Heart left ventricle (tissue), 16 donors: ENCODE measurements around the gene SHROOM3. TPM values are rescaled to one million over a fixed set of nuclear protein-coding genes. Genes with fewer than 3 reads are reported as not detected.

Experiments used
- ATAC-seq, 4 donors: fragments of 200-7000 bp; cut with Tn5 transposase; one replicate each; pipeline ENCODE4 v1.9.1; 2020 to 2022; ENCODE audit warnings: moderate library complexity in 4 of 4, mild to moderate bottlenecking in 3 of 4, moderate number of reproducible peaks in 1 of 4
- DNase-seq, 5 donors: peaks; one replicate each; pipeline ENCODE4 v3.0.0-alpha.2; 2020
- H3K27ac ChIP-seq, 12 donors: fragments of 200-600 bp; sonication (generic) in 4 of 12; one replicate each; pipeline versions ENCODE4 v1.5.0 to v1.8.0; 2016 to 2022; ENCODE audit warnings: mild to moderate bottlenecking in 2 of 12
- H3K27me3 ChIP-seq, 9 donors: fragments of 200-600 bp; sonication (generic) in 2 of 9; one replicate each; pipeline versions ENCODE4 v1.5.1 to v1.8.0; 2016 to 2022; ENCODE audit warnings: mild to moderate bottlenecking in 3 of 9
- H3K36me3 ChIP-seq, 9 donors: fragments of 200-600 bp; sonication (generic) in 2 of 9; one replicate each; pipeline versions ENCODE4 v1.5.0 to v1.8.0; 2018 to 2022; ENCODE audit warnings: mild to moderate bottlenecking in 2 of 9
- H3K4me1 ChIP-seq, 12 donors: fragments of 200-600 bp; sonication (generic) in 4 of 12; one replicate each; pipeline versions ENCODE4 v1.5.0 to v1.8.0; 2016 to 2022; ENCODE audit warnings: mild to moderate bottlenecking in 3 of 12
- H3K4me3 ChIP-seq, 12 donors: fragments of 200-600 bp; sonication (generic) in 4 of 12; one replicate each; pipeline versions ENCODE4 v1.5.0 to v1.8.0; 2017 to 2022; ENCODE audit warnings: mild to moderate bottlenecking in 9 of 12, moderate library complexity in 4 of 12
- H3K9me3 ChIP-seq, 12 donors: fragments of 200-600 bp; sonication (generic) in 4 of 12; one replicate each; pipeline versions ENCODE4 v1.5.0 to v1.8.0; 2016 to 2022; ENCODE audit warnings: mild to moderate bottlenecking in 1 of 12
- POLR2A ChIP-seq, 2 donors: fragments of 450-650 bp; IDR thresholded peaks; one replicate each; pipeline ENCODE4 v1.6.1; 2017; ENCODE audit warnings: antibody characterized with exemption in 2 of 2, mild to moderate bottlenecking in 2 of 2, moderate library complexity in 2 of 2
- WGBS, 4 donors: extraction: QIAGEN DNeasy Blood & Tissue Kit in 2 of 4; methylation state at CpG; one replicate each; pipeline versions ENCODE4 v1.1.5 to v1.1.7; 2013 to 2018; 5-methylcytosine and 5-hydroxymethylcytosine counted together
- intact Hi-C, 10 donors: fragments of 100-400 bp; cut with DNase I; formaldehyde crosslinking; loops; one replicate each; pipeline versions ENCODE4 v1.11.1 to v1.14.2; 2022
- polyA plus RNA-seq, 2 donors: library from polyadenylated mRNA; stranded (reverse); fragments of 200-250 nt; gene quantifications; one replicate each; pipeline ENCODE4 v1.2.3, GENCODE V29; 2013
- total RNA-seq, 9 donors: library from RNA; depleted of rRNA in 2 of 9; stranded (reverse); fragments of >200 nt in 2 of 9; fragmentation: NEBNext Ultra II Directional in 3 of 9; extraction: Animal tissue kit (Norgen Biotek cat#: 25700) in 3 of 9; gene quantifications; one replicate each; pipeline versions ENCODE4 v1.1.0 to v1.2.4, GENCODE V29; 2016 to 2023
- TF ChIP-seq, protein P1 (sequence below), 12 donors: fragments of 200-600 bp; sonication (generic) in 4 of 12; IDR thresholded peaks; one replicate each; pipeline versions ENCODE4 v1.5.0 to v1.8.0; 2018 to 2022; ENCODE audit warnings: antibody characterized with exemption in 12 of 12, mild to moderate bottlenecking in 5 of 12
- donor health status: ischemic (EF 13 %, LVEDD 7.1; RV severe dilation, severe dysfunction).
- donor health status: healthy with polysubstance abuse.
- donor health status: DM: no; HTN: yes; CAD: no.
- donor health status: DM: no; HTN: no; CAD: no.
- donor health status: ischemic (EF 25% LVEDD 6.9; RV normal size, moderate dysfunction).
- donor health status: ischemic (EF 25% LVEDD 5.7; RV mildly dilated, moderate dysfunction).
- donor health status: healthy.
- donor health status: DM: yes; HTN: yes; CAD: no.
- donor health status: ischemic (EF 35%, LVEDD 5.7; RV mildly dilated, moderate dysfunction).
- donor health status: nonischemic (EF 11% LVEDD 7.7; RV severe dilation, severe dysfunction).
- donor health status: DM: yes; HTN: yes; CAD: no.
- donor health status: PGD.
- donor health status: ischemic (EF 29% LVEDD 5.4; RV normal size, mild dysfunction).
- donor health status: nonischemic (EF 23%, LVEDD 6.1; RV moderate dilation, normal function).

The SHROOM3 gene
- total and polyA plus RNA-seq, 11 donors = 4.6 to 38.5 (median 20.3) TPM

DNA sequence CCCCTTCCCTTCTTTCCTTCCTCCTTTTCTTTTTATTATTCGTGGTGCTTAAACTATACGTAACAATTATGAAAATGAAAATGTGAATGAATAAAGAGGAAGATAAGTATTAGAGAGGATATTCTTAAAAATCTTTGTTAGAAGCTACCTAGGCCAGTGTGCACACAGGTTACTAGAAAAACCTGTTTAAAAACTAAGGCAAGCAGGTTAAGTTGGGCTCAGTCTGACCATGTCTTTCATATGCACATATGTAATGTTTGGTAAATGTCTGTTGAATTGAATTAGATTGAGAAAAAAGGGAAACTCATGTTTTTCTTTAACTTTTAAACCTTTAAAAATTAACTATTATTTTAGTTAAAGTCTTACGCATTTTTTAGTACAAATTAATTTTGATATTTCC is 7.8 kb downstream of the SHROOM3 start:
- ATAC-seq (no peak), DNase-seq (no peak)
- Histone ChIP-seq H3K4me3 (no peak overlapping the region), H3K27ac (no peak overlapping the region), H3K9me3 (peaks cover 0 to 3% (median 0%) of the 10 kb centered on the region in 12 donors), H3K4me1 (peaks cover 0 to 11% (median 0%) of the 10 kb centered on the region in 12 donors), H3K27me3 (no peaks in the 10 kb centered on the region), H3K36me3 (no peaks in the 10 kb centered on the region)
- intact Hi-C loops = no loop called here
- 87 to 93% (median 90%) methylated on average over 3 of the region's 3 CpGs for WGBS, 4 donors
- TF ChIP-seq, protein P1, sequence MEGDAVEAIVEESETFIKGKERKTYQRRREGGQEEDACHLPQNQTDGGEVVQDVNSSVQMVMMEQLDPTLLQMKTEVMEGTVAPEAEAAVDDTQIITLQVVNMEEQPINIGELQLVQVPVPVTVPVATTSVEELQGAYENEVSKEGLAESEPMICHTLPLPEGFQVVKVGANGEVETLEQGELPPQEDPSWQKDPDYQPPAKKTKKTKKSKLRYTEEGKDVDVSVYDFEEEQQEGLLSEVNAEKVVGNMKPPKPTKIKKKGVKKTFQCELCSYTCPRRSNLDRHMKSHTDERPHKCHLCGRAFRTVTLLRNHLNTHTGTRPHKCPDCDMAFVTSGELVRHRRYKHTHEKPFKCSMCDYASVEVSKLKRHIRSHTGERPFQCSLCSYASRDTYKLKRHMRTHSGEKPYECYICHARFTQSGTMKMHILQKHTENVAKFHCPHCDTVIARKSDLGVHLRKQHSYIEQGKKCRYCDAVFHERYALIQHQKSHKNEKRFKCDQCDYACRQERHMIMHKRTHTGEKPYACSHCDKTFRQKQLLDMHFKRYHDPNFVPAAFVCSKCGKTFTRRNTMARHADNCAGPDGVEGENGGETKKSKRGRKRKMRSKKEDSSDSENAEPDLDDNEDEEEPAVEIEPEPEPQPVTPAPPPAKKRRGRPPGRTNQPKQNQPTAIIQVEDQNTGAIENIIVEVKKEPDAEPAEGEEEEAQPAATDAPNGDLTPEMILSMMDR (IDR thresholded peaks at IDR 0.05) = no peak
- no peak for TF ChIP-seq POLR2A (IDR thresholded peaks at IDR 0.05)

DNA sequence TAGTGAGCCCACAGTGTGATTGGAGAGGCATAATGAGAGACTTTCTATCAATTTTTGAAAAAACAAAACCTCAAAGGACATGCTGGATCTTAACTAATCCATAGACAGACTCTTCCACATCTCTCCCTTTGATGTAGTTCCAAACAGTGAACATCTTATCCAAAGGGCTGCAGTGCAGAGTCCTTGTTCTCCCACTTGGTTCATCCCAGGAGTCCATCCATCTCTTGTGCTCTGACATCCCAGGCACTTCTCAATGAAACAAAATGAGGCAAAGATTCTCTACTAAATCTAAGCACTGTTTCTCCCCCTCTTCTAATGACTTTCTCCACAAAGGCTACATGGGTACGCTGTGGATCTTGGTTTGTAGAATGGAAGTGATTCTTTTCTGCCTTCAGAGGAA is 8.3 kb downstream of the SHROOM3 start:
- no peak for ATAC-seq
- Histone ChIP-seq H3K4me3 (no peak overlapping the region), H3K9me3 (peaks cover 0 to 3% (median 0%) of the 10 kb centered on the region in 12 donors), H3K27ac (no peak overlapping the region), H3K36me3 (no peaks in the 10 kb centered on the region), H3K4me1 (peaks cover 0 to 12% (median 0%) of the 10 kb centered on the region in 12 donors), H3K27me3 (no peaks in the 10 kb centered on the region)
- no peak for TF ChIP-seq POLR2A (IDR thresholded peaks at IDR 0.05)
- TF ChIP-seq, protein P1 (IDR thresholded peaks at IDR 0.05) = no peak
- intact Hi-C loops = no loop called here
- no peak for DNase-seq
- WGBS, 4 donors = 85 to 94% (median 89%) methylated on average over 1 of the region's 1 CpG

DNA sequence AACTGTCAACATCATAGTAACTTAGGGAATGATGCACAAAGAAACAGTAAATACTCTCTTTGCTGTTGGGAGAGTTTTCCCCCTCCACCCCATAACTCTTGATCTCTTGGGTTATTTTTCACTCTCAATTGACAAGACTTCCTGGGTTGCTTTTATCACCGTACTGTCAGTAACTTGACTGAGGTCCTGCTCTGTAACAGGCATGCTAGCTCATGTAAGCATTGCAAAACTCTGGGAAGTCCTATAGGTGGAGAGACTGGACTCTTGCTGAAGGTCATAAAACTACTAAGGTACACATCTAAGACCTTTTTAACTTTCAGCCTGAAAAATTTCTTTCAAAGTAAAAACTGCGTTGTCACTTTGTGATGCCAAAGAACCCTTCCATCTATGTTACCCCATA is 10.9 kb downstream of the SHROOM3 start:
- H3K4me3 ChIP-seq = no peak overlapping the region
- no peaks in the 10 kb centered on the region for H3K27me3 ChIP-seq
- DNase-seq = no peak
- H3K9me3 ChIP-seq = no peaks in the 10 kb centered on the region
- intact Hi-C loops = no loop called here
- H3K27ac ChIP-seq = no peak overlapping the region
- WGBS, 4 donors = 89 to 94% (median 92%) methylated on average over 2 of the region's 2 CpGs
- peaks cover 0 to 17% (median 1%) of the 10 kb centered on the region in 12 donors for H3K4me1 ChIP-seq
- no peak for TF ChIP-seq POLR2A (IDR thresholded peaks at IDR 0.05)
- TF ChIP-seq, protein P1 (IDR thresholded peaks at IDR 0.05) = no peak
- no peaks in the 10 kb centered on the region for H3K36me3 ChIP-seq
- no peak for ATAC-seq

DNA sequence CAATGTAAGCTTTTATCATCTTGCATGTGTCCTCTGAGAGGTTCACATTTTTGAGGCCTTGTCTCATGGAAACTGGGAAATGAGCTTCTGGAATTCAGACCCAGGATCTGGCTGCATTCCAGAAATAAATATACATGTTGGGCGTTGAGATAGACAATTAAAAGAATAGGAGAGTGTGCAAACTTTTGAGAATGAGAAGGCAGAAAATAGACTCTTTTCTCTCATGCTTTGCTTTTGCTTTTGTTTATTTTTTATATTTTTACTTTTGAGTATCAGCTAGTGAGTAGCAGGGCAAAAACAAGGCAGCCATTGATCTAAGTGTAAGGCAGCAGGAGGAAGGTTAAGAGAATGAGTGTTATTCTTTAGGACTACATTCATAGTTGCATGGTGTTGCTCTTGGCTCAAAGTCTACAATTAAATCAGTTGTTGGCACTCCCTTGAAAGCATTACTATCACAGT is 12.4 kb downstream of the SHROOM3 start:
- H3K27me3 ChIP-seq = no peaks in the 10 kb centered on the region
- H3K4me1 ChIP-seq = peaks cover 0 to 17% (median 1%) of the 10 kb centered on the region in 12 donors
- ATAC-seq (peak in 1 of 4 donors; percentile 58), DNase-seq (no peak)
- no peaks in the 10 kb centered on the region for H3K36me3 ChIP-seq
- TF ChIP-seq, protein P1 (IDR thresholded peaks at IDR 0.05) = no peak
- no peak for TF ChIP-seq POLR2A (IDR thresholded peaks at IDR 0.05)
- no peak overlapping the region for H3K4me3 ChIP-seq
- intact Hi-C loops = no loop called here
- peak overlapping the region in 1 of 12 donors; percentile 43 for H3K27ac ChIP-seq
- H3K9me3 ChIP-seq = no peaks in the 10 kb centered on the region
- 8 to 22% (median 12%) methylated on average over 1 of the region's 1 CpG for WGBS, 4 donors
